OCI-LY3 (cell line): Measurements from ENCODE around the gene KRT14.

Experiments
- CTCF ChIP-seq: fragments of 200-600, 300-600 bp; sonication (generic); IDR thresholded peaks from 2 replicates; pipeline ENCODE4 v1.5.1; 2014; ENCODE audit warnings: antibody characterized with exemption, low read length, low read depth
- EZH2phosphoT487 ChIP-seq: fragments of 200-600 bp; shearing (Covaris generic); IDR thresholded peaks from 2 replicates; pipeline ENCODE4 v1.6.1; 2018; ENCODE audit warnings: antibody characterized with exemption, mixed run types, low read depth

GRCh38 chr17:41548844-41549595 lies 37.7 kb downstream of the KRT14 start:
- peak; percentile 84 for TF ChIP-seq CTCF
- TF ChIP-seq EZH2phosphoT487, result no peak
